Gastroesophageal sphincter (tissue), 3 donors: ENCODE data around the gene GSC2.

Source experiments
- CTCF ChIP-seq, 4 experiments: fragments of 200-600 bp in 2 of 4; fragments of 450-650 bp in 2 of 4; sonication (generic) in 1 of 4; IDR thresholded peaks; one replicate each; pipeline ENCODE4 v1.5.1; 2017 to 2019; ENCODE audit warnings: antibody characterized with exemption in 4 of 4, mild to moderate bottlenecking in 2 of 4, moderate library complexity in 2 of 4
- EP300 ChIP-seq: sonication (generic); formaldehyde crosslinking; IDR thresholded peaks from one replicate; pipeline ENCODE4 v1.6.1; 2017; ENCODE audit warnings: antibody characterized with exemption, mild to moderate bottlenecking
- POLR2AphosphoS5 ChIP-seq: sonication (generic); formaldehyde crosslinking; IDR thresholded peaks from one replicate; pipeline ENCODE4 v1.6.1; 2017; ENCODE audit warnings: antibody characterized with exemption

- TF ChIP-seq CTCF (IDR thresholded peaks at IDR 0.05) (no peak), POLR2AphosphoS5 (no peak), EP300 (no peak)
Measured at GRCh38 chr22:19173047-19174035, 23.2 kb upstream of the GSC2 start.
